Cardiac muscle cell (in vitro differentiated cells and primary cell): ENCODE measurements around the gene CSE1L. TPM values are rescaled to one million over a fixed set of nuclear protein-coding genes. Genes with fewer than 3 reads are reported as not detected.

Source experiments
- DNase-seq, 2 donors: peaks; one replicate each; pipeline versions ENCODE4 v3.0.0 to v3.0.0-alpha.2; 2010 to 2017; ENCODE audit warnings: low read depth in 1 of 2, low spot score in 1 of 2
- H3K27ac ChIP-seq: fragments of 200-600 bp; sonication (generic); 2 replicates; pipeline ENCODE4 v1.5.1; 2016
- H3K27me3 ChIP-seq: fragments of 200-600 bp; sonication (generic); 2 replicates; pipeline ENCODE4 v1.6.0; 2016; ENCODE audit warnings: control low read depth
- H3K36me3 ChIP-seq: fragments of 200-600 bp; sonication (generic); 2 replicates; pipeline ENCODE4 v1.5.1; 2016; ENCODE audit warnings: control low read depth
- H3K4me1 ChIP-seq: fragments of 200-600 bp; sonication (generic); 2 replicates; pipeline ENCODE4 v1.8.1; 2017; ENCODE audit warnings: low read depth, mild to moderate bottlenecking, mixed run types
- H3K4me3 ChIP-seq: fragments of 200-600 bp; sonication (generic); 2 replicates; pipeline ENCODE4 v1.5.1; 2016; ENCODE audit warnings: mild to moderate bottlenecking
- H3K9me3 ChIP-seq: fragments of 200-600 bp; sonication (generic); 2 replicates; pipeline ENCODE4 v1.5.1; 2017; ENCODE audit warnings: low read depth, mild to moderate bottlenecking, control low read depth
- CTCF ChIP-seq: IDR thresholded peaks from 2 replicates; pipeline ENCODE4 v1.5.1; 2012; ENCODE audit warnings: low read depth, mild to moderate bottlenecking, low read length
- polyA plus RNA-seq: library from polyadenylated mRNA; unstranded; fragments of >200 nt; fragmentation: Nextera tagmentation; extraction: Ambion mirVana; gene quantifications from 2 replicates; pipeline ENCODE4 v1.2.1, GENCODE V29; 2016
- total RNA-seq: library from RNA; depleted of rRNA; stranded (reverse); fragments of >200 nt; gene quantifications from 2 replicates; pipeline ENCODE4 v1.2.3, GENCODE V29; 2016

The CSE1L gene
- total RNA-seq (50.3 and 54.7 TPM in 2 replicates), polyA plus RNA-seq (78.9 and 101 TPM in 2 replicates)

GRCh38 chr20:49046087-49046900, at the start of gene CSE1L:
Gene CSE1L (plus strand): TSS chr20:49046312. CDS start chr20:49058464, 12,152 bp downstream.
- H3K27me3 ChIP-seq = no peaks in the 10 kb centered on the region
- no peaks in the 10 kb centered on the region for H3K9me3 ChIP-seq
- H3K4me3 ChIP-seq = peak within 1 kb of the TSS; percentile 95
- peak within 1 kb of the TSS; percentile 86 for H3K27ac ChIP-seq
- TF ChIP-seq CTCF = no peak
- H3K36me3 ChIP-seq = no peaks in the 10 kb centered on the region
- H3K4me1 ChIP-seq = no peaks in the 10 kb centered on the region
- DNase-seq = peak; percentile 96 to 97

- Histone ChIP-seq H3K9me3 (no peaks in the 10 kb centered on the region), H3K4me1 (no peaks in the 10 kb centered on the region), H3K36me3 (peaks cover 44% of the 10 kb centered on the region), H3K4me3 (no peak overlapping the region), H3K27ac (no peak overlapping the region), H3K27me3 (no peaks in the 10 kb centered on the region)
- no peak for DNase-seq
- no peak for TF ChIP-seq CTCF
Observed at GRCh38 chr20:48999890-49000870, 45.9 kb upstream of the CSE1L start.

GRCh38 chr20:49001741-49002140, 44.4 kb upstream of the CSE1L start:
- H3K27ac ChIP-seq = no peak overlapping the region
- DNase-seq = no peak
- H3K9me3 ChIP-seq = no peaks in the 10 kb centered on the region
- no peaks in the 10 kb centered on the region for H3K4me1 ChIP-seq
- H3K36me3 ChIP-seq = peaks cover 35% of the 10 kb centered on the region
- no peaks in the 10 kb centered on the region for H3K27me3 ChIP-seq
- no peak overlapping the region for H3K4me3 ChIP-seq
- TF ChIP-seq CTCF = no peak

GRCh38 chr20:49006446-49006980, 39.6 kb upstream of the CSE1L start:
- peaks cover 32% of the 10 kb centered on the region for H3K36me3 ChIP-seq
- DNase-seq = no peak
- H3K4me3 ChIP-seq = no peak overlapping the region
- H3K9me3 ChIP-seq = no peaks in the 10 kb centered on the region
- no peaks in the 10 kb centered on the region for H3K4me1 ChIP-seq
- H3K27me3 ChIP-seq = no peaks in the 10 kb centered on the region
- TF ChIP-seq CTCF = no peak
- H3K27ac ChIP-seq = no peak overlapping the region

- Histone ChIP-seq H3K4me3 (no peak overlapping the region), H3K27ac (no peak overlapping the region), H3K4me1 (no peaks in the 10 kb centered on the region), H3K9me3 (no peaks in the 10 kb centered on the region), H3K27me3 (no peaks in the 10 kb centered on the region), H3K36me3 (peaks cover 58% of the 10 kb centered on the region)
- TF ChIP-seq CTCF = no peak
- DNase-seq = no peak
Observed at GRCh38 chr20:49009899-49010631, 36.0 kb upstream of the CSE1L start.
